Naive thymus-derived CD8-positive, alpha-beta T cell (primary cell): ENCODE measurements around the gene QSER1. TPM values are rescaled to one million over a fixed set of nuclear protein-coding genes. Genes with fewer than 3 reads are reported as not detected.
A peak's percentile ranks its signal among the peaks of the same experiment; 100 is the strongest.

Experiments used
- ATAC-seq, 2 donors: fragments of 150-1000 bp; cut with Tn5 transposase in 1 of 2; sonication (Bioruptor Pico), chemical (Tn5 transposase) in 1 of 2; 1 replicate in 1 of 2; 2 replicates in 1 of 2; pipeline ENCODE4 v1.10.0; 2021; ENCODE audit warnings: mild to moderate bottlenecking in 2 of 2, moderate library complexity in 2 of 2
- POLR2A ChIA-PET: fragments of 350-600 bp; sonication (Branson Sonifier 250); formaldehyde crosslinking; loops from one replicate; lab custom pipeline; 2021; ENCODE audit warnings: antibody characterized with exemption; lab: Charles Lee
- DNase-seq, 10 donors: peaks; one replicate each; pipeline versions ENCODE4 v3.0.0 to v3.0.0-alpha.2; 2020 to 2022
- H3K27ac Mint-ChIP-seq, 10 donors: one replicate each; pipeline ENCODE4 v1.8.0; 2020 to 2022; ENCODE audit warnings: mild to moderate bottlenecking in 10 of 10, mixed read lengths in 10 of 10, moderate library complexity in 4 of 10, inconsistent platforms in 1 of 10
- H3K27me3 Mint-ChIP-seq, 5 donors: one replicate each; pipeline ENCODE4 v1.8.0; 2021 to 2022; ENCODE audit warnings: mixed read lengths in 5 of 5
- H3K36me3 Mint-ChIP-seq, 3 donors: one replicate each; pipeline ENCODE4 v1.8.0; 2020 to 2022; ENCODE audit warnings: mixed read lengths in 3 of 3, mild to moderate bottlenecking in 2 of 3, inconsistent platforms in 1 of 3
- H3K4me1 Mint-ChIP-seq, 4 donors: one replicate each; pipeline ENCODE4 v1.8.0; 2021 to 2022; ENCODE audit warnings: mixed read lengths in 4 of 4
- H3K4me3 Mint-ChIP-seq, 10 donors: one replicate each; pipeline ENCODE4 v1.8.0; 2020 to 2022; ENCODE audit warnings: mild to moderate bottlenecking in 10 of 10, mixed read lengths in 10 of 10, moderate library complexity in 6 of 10, inconsistent platforms in 1 of 10
- H3K9me3 Mint-ChIP-seq, 9 donors: one replicate each; pipeline ENCODE4 v1.8.0; 2020 to 2022; ENCODE audit warnings: mixed read lengths in 9 of 9, mild to moderate bottlenecking in 3 of 9, inconsistent platforms in 1 of 9, moderate library complexity in 1 of 9
- polyA plus RNA-seq, 3 donors: library from polyadenylated mRNA; unstranded; fragments of 300-500 nt; fragmentation: Illumina TruSeq; gene quantifications; one replicate each; pipeline ENCODE4 v1.2.3, GENCODE V29; 2021
- total RNA-seq, 8 experiments: library from RNA in 2 of 8; stranded (reverse) in 2 of 8; gene quantifications; one replicate each; pipeline ENCODE4 v1.2.3 and lab custom pipeline; 2021 to 2026

The QSER1 gene
- total and polyA plus RNA-seq, 5 experiments from 2014 or later = 0.55 to 11.4 (median 0.93) TPM

- H3K27ac Mint-ChIP-seq = peak overlapping the region in 3 of 10 donors; percentile 40 to 84 (median 81)
- peaks cover 17 to 44% (median 33%) of the 10 kb centered on the region in 4 donors for H3K4me1 Mint-ChIP-seq
- H3K9me3 Mint-ChIP-seq = no peaks in the 10 kb centered on the region
- H3K36me3 Mint-ChIP-seq = peaks cover 0 to 5% (median 0%) of the 10 kb centered on the region in 3 donors
- peak in 1 of 2 donors; percentile 52 for ATAC-seq
- H3K27me3 Mint-ChIP-seq = no peaks in the 10 kb centered on the region
- H3K4me3 Mint-ChIP-seq = peak overlapping the region in 8 of 10 donors; percentile 86 to 97 (median 94)
- POLR2A ChIA-PET = interaction anchor here (1.2 to 2.5 kb wide), 4 partner anchors 63 to 309 kb away, joined by 3 to 9 read pairs (median 6); partner anchors contain the start of genes CSTF3, EIF3M and TCP11L1
- DNase-seq = peak in 1 of 10 donors; percentile 69
Observed at GRCh38 chr11:32893093-32893342, 407 bp downstream of the QSER1 start.

GRCh38 chr11:32893343-32894148, 935 bp downstream of the QSER1 start:
- Mint-ChIP-seq H3K36me3 (peaks cover 0 to 6% (median 0%) of the 10 kb centered on the region in 3 donors), H3K4me1 (peaks cover 17 to 47% (median 33%) of the 10 kb centered on the region in 4 donors), H3K4me3 (peak overlapping the region; percentile 86 to 97 (median 94)), H3K27ac (peak overlapping the region; percentile 46 to 94 (median 84)), H3K9me3 (no peaks in the 10 kb centered on the region), H3K27me3 (no peaks in the 10 kb centered on the region)
- peak; percentile 21 to 64 for ATAC-seq
- peak in 9 of 10 donors; percentile 40 to 68 (median 57) for DNase-seq
- POLR2A ChIA-PET = interaction anchor here (1.2 to 2.5 kb wide), 4 partner anchors 62 to 310 kb away, joined by 3 to 9 read pairs (median 6); partner anchors contain the start of genes CSTF3, EIF3M and TCP11L1

- H3K27ac Mint-ChIP-seq = peak overlapping the region; percentile 31 to 94 (median 82)
- peaks cover 0 to 8% (median 0%) of the 10 kb centered on the region in 3 donors for H3K36me3 Mint-ChIP-seq
- ATAC-seq = peak in 1 of 2 donors; percentile 8
- peaks cover 17 to 54% (median 39%) of the 10 kb centered on the region in 4 donors for H3K4me1 Mint-ChIP-seq
- H3K9me3 Mint-ChIP-seq = no peaks in the 10 kb centered on the region
- DNase-seq = peak in 4 of 10 donors; percentile 6 to 46 (median 17)
- H3K27me3 Mint-ChIP-seq = no peaks in the 10 kb centered on the region
- peak overlapping the region; percentile 86 to 97 (median 94) for H3K4me3 Mint-ChIP-seq
- POLR2A ChIA-PET = interaction anchor here (2.5 kb wide), 1 partner anchor 144 kb away, joined by 7 read pairs; the partner anchor contains the start of gene TCP11L1
Observed at GRCh38 chr11:32894149-32894827, 1.7 kb downstream of the QSER1 start.

GRCh38 chr11:32894921-32895320, 2.3 kb downstream of the QSER1 start:
- DNase-seq = no peak
- ATAC-seq = no peak
- Mint-ChIP-seq H3K4me3 (peak overlapping the region in 5 of 10 donors; percentile 7 to 95 (median 20)), H3K27me3 (no peaks in the 10 kb centered on the region), H3K9me3 (no peaks in the 10 kb centered on the region), H3K27ac (peak overlapping the region in 1 of 10 donors; percentile 20), H3K4me1 (peaks cover 22 to 60% (median 45%) of the 10 kb centered on the region in 4 donors), H3K36me3 (peaks cover 0 to 12% (median 0%) of the 10 kb centered on the region in 3 donors)
- POLR2A ChIA-PET = no interaction called here

- POLR2A ChIA-PET = no interaction called here
- Mint-ChIP-seq H3K9me3 (no peaks in the 10 kb centered on the region), H3K36me3 (peaks cover 0 to 13% (median 0%) of the 10 kb centered on the region in 3 donors), H3K27ac (peak overlapping the region in 1 of 10 donors; percentile 11), H3K27me3 (no peaks in the 10 kb centered on the region), H3K4me3 (peak overlapping the region in 6 of 10 donors; percentile 7 to 34 (median 16)), H3K4me1 (peaks cover 22 to 63% (median 47%) of the 10 kb centered on the region in 4 donors)
- ATAC-seq (no peak), DNase-seq (no peak)
Observed at GRCh38 chr11:32895471-32895870, 2.9 kb downstream of the QSER1 start.

- H3K4me3 Mint-ChIP-seq = no peak overlapping the region
- H3K36me3 Mint-ChIP-seq = peaks cover 0 to 13% (median 0%) of the 10 kb centered on the region in 3 donors
- no peak for DNase-seq
- H3K9me3 Mint-ChIP-seq = no peaks in the 10 kb centered on the region
- ATAC-seq = no peak
- no peaks in the 10 kb centered on the region for H3K27me3 Mint-ChIP-seq
- no peak overlapping the region for H3K27ac Mint-ChIP-seq
- POLR2A ChIA-PET = interaction anchor here (0.6 kb wide), 1 partner anchor 869 kb away, joined by 3 read pairs; no protein-coding TSS in a partner anchor
- peaks cover 29 to 65% (median 53%) of the 10 kb centered on the region in 4 donors for H3K4me1 Mint-ChIP-seq
Observed at GRCh38 chr11:32897103-32897502, 4.5 kb downstream of the QSER1 start.

GRCh38 chr11:32899438-32899837, 6.8 kb downstream of the QSER1 start:
- H3K36me3 Mint-ChIP-seq = peaks cover 0 to 13% (median 0%) of the 10 kb centered on the region in 3 donors
- no peak for DNase-seq
- H3K4me3 Mint-ChIP-seq = no peak overlapping the region
- H3K9me3 Mint-ChIP-seq = no peaks in the 10 kb centered on the region
- peak overlapping the region in 1 of 10 donors; percentile 33 for H3K27ac Mint-ChIP-seq
- POLR2A ChIA-PET = no interaction called here
- no peaks in the 10 kb centered on the region for H3K27me3 Mint-ChIP-seq
- no peak for ATAC-seq
- H3K4me1 Mint-ChIP-seq = peaks cover 27 to 63% (median 60%) of the 10 kb centered on the region in 4 donors

- no peak overlapping the region for H3K4me3 Mint-ChIP-seq
- no peaks in the 10 kb centered on the region for H3K27me3 Mint-ChIP-seq
- POLR2A ChIA-PET = no interaction called here
- H3K4me1 Mint-ChIP-seq = peaks cover 24 to 55% (median 49%) of the 10 kb centered on the region in 4 donors
- DNase-seq = no peak
- peak overlapping the region in 1 of 10 donors; percentile 7 for H3K27ac Mint-ChIP-seq
- ATAC-seq = no peak
- H3K9me3 Mint-ChIP-seq = no peaks in the 10 kb centered on the region
- peaks cover 0 to 13% (median 0%) of the 10 kb centered on the region in 3 donors for H3K36me3 Mint-ChIP-seq
Observed at GRCh38 chr11:32902089-32902665, 9.6 kb downstream of the QSER1 start.

- H3K36me3 Mint-ChIP-seq = peaks cover 0 to 6% (median 4%) of the 10 kb centered on the region in 3 donors
- POLR2A ChIA-PET = no interaction called here
- H3K27me3 Mint-ChIP-seq = no peaks in the 10 kb centered on the region
- ATAC-seq (no peak), DNase-seq (no peak)
- H3K9me3 Mint-ChIP-seq = no peaks in the 10 kb centered on the region
- H3K27ac Mint-ChIP-seq = no peak overlapping the region
- no peak overlapping the region for H3K4me3 Mint-ChIP-seq
- peaks cover 15 to 50% (median 26%) of the 10 kb centered on the region in 4 donors for H3K4me1 Mint-ChIP-seq
Observed at GRCh38 chr11:32905028-32905667, 12.5 kb downstream of the QSER1 start.

- Mint-ChIP-seq H3K27me3 (no peaks in the 10 kb centered on the region), H3K4me3 (no peak overlapping the region), H3K36me3 (peaks cover 0 to 15% (median 11%) of the 10 kb centered on the region in 3 donors), H3K4me1 (peaks cover 9 to 26% (median 18%) of the 10 kb centered on the region in 4 donors), H3K27ac (peak overlapping the region in 1 of 10 donors; percentile 49), H3K9me3 (no peaks in the 10 kb centered on the region)
- POLR2A ChIA-PET = no interaction called here
- ATAC-seq (no peak), DNase-seq (no peak)
Observed at GRCh38 chr11:32908619-32909018, 16.0 kb downstream of the QSER1 start.

- DNase-seq (no peak), ATAC-seq (peak in 1 of 2 donors; percentile 16)
- Mint-ChIP-seq H3K27me3 (no peaks in the 10 kb centered on the region), H3K9me3 (no peaks in the 10 kb centered on the region), H3K4me3 (no peak overlapping the region), H3K4me1 (peaks cover 6 to 23% (median 14%) of the 10 kb centered on the region in 4 donors), H3K27ac (no peak overlapping the region), H3K36me3 (peaks cover 0 to 15% (median 13%) of the 10 kb centered on the region in 3 donors)
- POLR2A ChIA-PET = no interaction called here
Observed at GRCh38 chr11:32911413-32911812, 18.8 kb downstream of the QSER1 start.

- POLR2A ChIA-PET = interaction anchor here (0.7 kb wide), 1 partner anchor 35 kb away, joined by 3 read pairs; no protein-coding TSS in a partner anchor
- ATAC-seq (no peak), DNase-seq (no peak)
- Mint-ChIP-seq H3K27me3 (no peaks in the 10 kb centered on the region), H3K4me1 (peaks cover 10 to 29% (median 17%) of the 10 kb centered on the region in 4 donors), H3K36me3 (peaks cover 0 to 18% (median 13%) of the 10 kb centered on the region in 3 donors), H3K27ac (peak overlapping the region in 1 of 10 donors; percentile 53), H3K4me3 (no peak overlapping the region), H3K9me3 (no peaks in the 10 kb centered on the region)
Observed at GRCh38 chr11:32913445-32913844, 20.8 kb downstream of the QSER1 start.
